Kidney epithelial cell (primary cell): Measurements from ENCODE around the gene STX8. TPM values are rescaled to one million over a fixed set of nuclear protein-coding genes. Genes with fewer than 3 reads are reported as not detected.
"Not testable (repeated sequence)": the region's sequence is repeated elsewhere in the genome, so short reads cannot be mapped to it uniquely, and the experiment has no call there.

Experiments used
- DNase-seq: peaks from one replicate; pipeline ENCODE4 v3.0.0-alpha.2; 2010; ENCODE audit warnings: low read depth
- H3K27me3 ChIP-seq: 2 replicates; pipeline ENCODE4 v1.6.0; 2011; ENCODE audit warnings: low read length; ENCODE audit not compliant: control insufficient read depth, insufficient read depth
- H3K36me3 ChIP-seq: 2 replicates; pipeline ENCODE4 v1.5.1; 2011; ENCODE audit warnings: low read length; ENCODE audit not compliant: control insufficient read depth, insufficient read depth
- H3K4me3 ChIP-seq: 2 replicates; pipeline ENCODE4 v1.5.1; 2011; ENCODE audit warnings: low read depth, mild to moderate bottlenecking, control low read depth, low read length
- CTCF ChIP-seq: IDR thresholded peaks from 2 replicates; pipeline ENCODE4 v1.5.1; 2011; ENCODE audit warnings: mild to moderate bottlenecking, moderate library complexity, low read length, control low read depth, inconsistent platforms; ENCODE audit not compliant: insufficient read depth, poor library complexity, severe bottlenecking
- total RNA-seq: library from RNA; depleted of rRNA; stranded (reverse); fragments of >200 nt; gene quantifications from 2 replicates; pipeline ENCODE4 v1.2.3, GENCODE V29; 2015

The STX8 gene
- total RNA-seq, 1 donor from 2014 or later: 76.3 TPM

GRCh38 chr17:9564104-9564503 lies 11.5 kb downstream of the STX8 start:
- Histone ChIP-seq H3K36me3 (no peaks in the 10 kb centered on the region), H3K27me3 (no peaks in the 10 kb centered on the region), H3K4me3 (no peak overlapping the region)
- TF ChIP-seq CTCF: no peak
- DNase-seq: no peak

GRCh38 chr17:9557857-9558256 lies 17.8 kb downstream of the STX8 start:
- Histone ChIP-seq H3K4me3 (no peak overlapping the region), H3K36me3 (no peaks in the 10 kb centered on the region), H3K27me3 (no peaks in the 10 kb centered on the region)
- DNase-seq: no peak
- TF ChIP-seq CTCF: no peak

GRCh38 chr17:9557161-9557755 lies 18.4 kb downstream of the STX8 start:
- Histone ChIP-seq H3K4me3 (no peak overlapping the region), H3K36me3 (no peaks in the 10 kb centered on the region), H3K27me3 (no peaks in the 10 kb centered on the region)
- TF ChIP-seq CTCF: no peak
- no peak for DNase-seq

GRCh38 chr17:9554715-9555114 lies 20.9 kb downstream of the STX8 start:
- not testable (repeated sequence) for H3K27me3 ChIP-seq, H3K36me3 ChIP-seq, H3K4me3 ChIP-seq, DNase-seq
- peak; percentile 44 for TF ChIP-seq CTCF

GRCh38 chr17:9553596-9553995 lies 22.0 kb downstream of the STX8 start:
- no peak for TF ChIP-seq CTCF

GRCh38 chr17:9553181-9553580 lies 22.4 kb downstream of the STX8 start:
- no peak overlapping the region for H3K4me3 ChIP-seq
- TF ChIP-seq CTCF: no peak
- no peaks in the 10 kb centered on the region for H3K36me3 ChIP-seq
- no peaks in the 10 kb centered on the region for H3K27me3 ChIP-seq
- no peak for DNase-seq

More at GRCh38 chr17:9553596-9553995, 22.0 kb downstream of the STX8 start:
- H3K4me3 ChIP-seq: no peak overlapping the region
- no peaks in the 10 kb centered on the region for H3K27me3 ChIP-seq
- DNase-seq: no peak
- H3K36me3 ChIP-seq: no peaks in the 10 kb centered on the region
